Endothelial cell of umbilical vein (primary cell): ENCODE results near the gene AKT3. TPM values are rescaled to one million over a fixed set of nuclear protein-coding genes. Genes with fewer than 3 reads are reported as not detected.

Experiments used
- BruUV-seq: library from RNA; stranded (reverse); fragments of 400-500 nt; replicated peaks from 2 replicates; lab custom pipeline; 2021; lab: Mats Ljungman, UMichigan
- CTCF ChIA-PET: fragments of 300-600, 350-600 bp; sonication (Branson Sonifier 250); formaldehyde crosslinking; loops from one replicate; lab custom pipeline; 2021; ENCODE audit warnings: antibody characterized with exemption, inconsistent platforms; lab: Charles Lee
- POLR2A ChIA-PET: fragments of 300-600, 350-600 bp; sonication (Branson Sonifier 250); formaldehyde crosslinking; loops from one replicate; lab custom pipeline; 2021; ENCODE audit warnings: antibody characterized with exemption, inconsistent platforms; lab: Charles Lee
- DNase-seq: peaks from one replicate; pipeline ENCODE4 v3.0.0-alpha.2; 2011; ENCODE audit warnings: low read depth, low spot score
- FAIRE-seq: peaks from 2 replicates; lab custom pipeline; 2011; peaks lifted over from hg19 to GRCh38; lab: Jason Lieb, UNC
- H2AFZ ChIP-seq: 2 replicates; pipeline ENCODE4 v1.6.0; 2012; ENCODE audit warnings: low read depth, low read length, control low read depth, inconsistent platforms
- H3K27ac ChIP-seq: 2 replicates; pipeline ENCODE4 v1.5.1; 2011; ENCODE audit warnings: low read depth, mild to moderate bottlenecking, control low read depth, low read length, moderate library complexity; ENCODE audit not compliant: insufficient read depth
- H3K27me3 ChIP-seq, 2 experiments: 2 replicates each; pipeline versions ENCODE4 v1.6.0 to v1.6.1; 2011; ENCODE audit warnings: low read length in 2 of 2, mixed read lengths in 1 of 2; ENCODE audit not compliant: control insufficient read depth in 2 of 2, insufficient read depth in 2 of 2
- H3K36me3 ChIP-seq, 2 experiments: 2 replicates in 1 of 2; 3 replicates in 1 of 2; pipeline ENCODE4 v1.5.1; 2011; ENCODE audit warnings: low read length in 2 of 2, mild to moderate bottlenecking in 1 of 2, moderate library complexity in 1 of 2; ENCODE audit not compliant: control insufficient read depth in 2 of 2, insufficient read depth in 2 of 2; ENCODE audit errors: extremely low read depth in 1 of 2
- H3K4me1 ChIP-seq: 3 replicates; pipeline ENCODE4 v1.5.1; 2011; ENCODE audit warnings: mild to moderate bottlenecking, low read length; ENCODE audit not compliant: control insufficient read depth, insufficient read depth; ENCODE audit errors: extremely low read depth
- H3K4me2 ChIP-seq: 2 replicates; pipeline ENCODE4 v1.6.1; 2011; ENCODE audit warnings: low read length, control low read depth, mixed read lengths; ENCODE audit not compliant: insufficient read depth
- H3K4me3 ChIP-seq, 3 experiments: fragments of 200-600 bp in 1 of 3; sonication (generic), shearing (Covaris generic) in 1 of 3; replicated peaks in 1 of 3; 2 replicates each; pipeline ENCODE4 v1.5.1; 2011 to 2016; ENCODE audit warnings: control low read depth in 3 of 3, low read length in 3 of 3, mild to moderate bottlenecking in 2 of 3, inconsistent platforms in 1 of 3, low read depth in 1 of 3, moderate library complexity in 1 of 3; ENCODE audit not compliant: insufficient read depth in 1 of 3
- H3K79me2 ChIP-seq: 2 replicates; pipeline ENCODE4 v1.6.0; 2012; ENCODE audit warnings: low read length, inconsistent platforms; ENCODE audit not compliant: control insufficient read depth, insufficient read depth
- H3K9ac ChIP-seq: replicated peaks from 2 replicates; pipeline ENCODE3; 2011; ENCODE audit warnings: low read length, control low read depth; ENCODE audit not compliant: insufficient read depth; ENCODE audit errors: extremely low read depth
- H3K9me1 ChIP-seq: replicated peaks from 3 replicates; pipeline ENCODE4 v1.6.0; 2011; ENCODE audit warnings: mild to moderate bottlenecking, low read length; ENCODE audit not compliant: control insufficient read depth, insufficient read depth; ENCODE audit errors: extremely low read depth
- H3K9me3 ChIP-seq: replicated peaks from 2 replicates; pipeline ENCODE4 v1.5.1; 2012; ENCODE audit warnings: low read length, inconsistent platforms; ENCODE audit not compliant: control insufficient read depth, insufficient read depth
- H4K20me1 ChIP-seq: replicated peaks from 2 replicates; pipeline ENCODE3; 2011; ENCODE audit warnings: mild to moderate bottlenecking, low read length; ENCODE audit not compliant: control insufficient read depth, insufficient read depth; ENCODE audit errors: extremely low read depth
- EZH2 ChIP-seq: IDR thresholded peaks from 2 replicates; pipeline ENCODE4 v1.6.1; 2012; ENCODE audit warnings: borderline replicate concordance, low read depth, mild to moderate bottlenecking, moderate library complexity, low read length, inconsistent platforms; ENCODE audit not compliant: severe bottlenecking
- GATA2 ChIP-seq: IDR thresholded peaks from 2 replicates; pipeline ENCODE4 v1.7.0; 2011; ENCODE audit warnings: low read depth, mild to moderate bottlenecking, moderate library complexity, mixed read lengths, low read length; ENCODE audit not compliant: insufficient read length, insufficient read depth
- POLR2A ChIP-seq: IDR thresholded peaks from 2 replicates; pipeline ENCODE4 v1.6.1; 2012; ENCODE audit warnings: low read depth, mild to moderate bottlenecking, control low read depth, low read length
- POLR2AphosphoS5 ChIP-seq: IDR thresholded peaks from 2 replicates; pipeline ENCODE4 v1.6.1; 2012; ENCODE audit warnings: low read depth, mild to moderate bottlenecking, control low read depth, low read length, moderate library complexity; ENCODE audit not compliant: insufficient read depth
- dilution Hi-C: fragments of 300-500 bp; cut with MboI; formaldehyde crosslinking; loops from one replicate; pipeline ENCODE4 v1.15.0; 2019; ENCODE audit warnings: low sequenced_read_pairs; ENCODE audit not compliant: extremely low pct_ligation_motif_present
- intact Hi-C: fragments of 100-400 bp; cut with micrococcal nuclease; formaldehyde crosslinking; loops from one replicate; pipeline ENCODE4 v1.10.0; 2022
- polyA plus RNA-seq, 4 experiments: library from polyadenylated mRNA; depleted of rRNA in 3 of 4; stranded (reverse) in 3 of 4; unstranded in 1 of 4; fragments of >200 nt; gene quantifications; 2 replicates each; pipeline versions ENCODE4 v1.2.1 to v1.2.3, GENCODE V29; 2011 to 2012; ENCODE audit warnings: missing spikeins in 1 of 4
- total RNA-seq: library from RNA; stranded (reverse); gene quantifications from 2 replicates; pipeline ENCODE4 v1.2.3, GENCODE V29; 2021
- TF ChIP-seq, protein P1 (sequence below), 2 donors: IDR thresholded peaks; 1 replicate in 1 of 2; 2 replicates in 1 of 2; pipeline ENCODE4 v1.5.1; 2011; ENCODE audit warnings: low read length in 2 of 2, mild to moderate bottlenecking in 2 of 2, moderate library complexity in 2 of 2, control low read depth in 1 of 2, inconsistent platforms in 1 of 2, low read depth in 1 of 2; ENCODE audit not compliant: insufficient read depth in 1 of 2; ENCODE audit errors: extremely low read depth in 1 of 2

Gene AKT3
- total and polyA plus RNA-seq, 2 donors (not counting 3 experiments of a cell fraction or from before 2014, with no cell fraction given) = 20.6 to 97.1 TPM

DNA sequence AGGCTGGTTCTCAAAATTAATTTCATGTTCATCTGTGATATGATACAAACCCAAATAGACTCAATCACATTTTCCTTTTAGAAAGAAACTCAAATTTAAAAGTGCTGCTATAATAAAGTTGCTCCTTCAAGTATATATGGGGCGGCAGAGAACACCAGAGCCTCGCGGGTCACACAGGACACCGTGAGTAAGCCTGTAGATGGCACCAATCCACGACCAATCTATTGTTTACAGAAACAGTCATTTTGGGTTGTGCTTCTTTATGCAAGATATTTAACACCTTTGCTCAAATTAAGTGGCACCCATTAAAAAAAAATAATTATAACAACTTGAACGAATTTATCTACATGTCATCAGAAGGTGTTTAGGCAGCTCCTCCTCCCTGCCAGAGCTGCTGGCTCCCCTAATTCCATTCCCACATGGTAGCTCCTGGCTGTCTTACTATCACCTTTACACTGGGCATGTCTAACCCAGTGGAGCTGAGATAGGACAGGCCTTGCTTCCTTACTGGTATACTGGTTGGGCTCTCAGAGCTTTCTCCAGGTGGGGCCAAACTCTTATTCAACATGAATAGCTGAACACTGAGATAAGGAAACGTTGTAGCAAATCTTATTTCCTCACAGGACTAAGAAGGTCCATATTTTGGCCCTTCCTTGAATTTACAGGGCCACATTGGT lies 307.2 kb downstream of the AKT3 start:
- dilution Hi-C loops = no loop called here

DNA sequence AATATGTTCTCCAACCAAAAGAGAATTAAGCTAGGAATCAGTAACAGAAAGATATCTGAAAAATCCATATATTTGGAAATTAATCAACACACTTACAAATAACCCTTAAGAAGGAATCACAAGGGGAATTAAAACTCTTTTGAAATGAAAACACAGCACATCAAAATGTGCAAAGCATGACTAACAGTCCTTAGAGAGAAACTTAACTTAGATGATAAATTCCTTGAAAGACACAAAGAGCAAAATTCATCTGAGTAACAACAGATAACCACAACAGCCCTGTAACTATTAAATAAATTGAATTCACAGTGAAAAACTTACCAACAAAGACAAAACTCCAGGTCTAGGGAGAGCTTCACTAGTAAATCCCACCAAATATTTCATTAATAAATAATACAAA lies 310.4 kb downstream of the AKT3 start:
- Histone ChIP-seq H3K79me2 (no peaks in the 10 kb centered on the region), H3K9me1 (no peaks in the 10 kb centered on the region), H3K4me2 (no peak overlapping the region), H4K20me1 (no peaks in the 10 kb centered on the region), H2AFZ (no peak overlapping the region), H3K4me3 (no peak overlapping the region), H3K27ac (no peak overlapping the region), H3K27me3 (no peaks in the 10 kb centered on the region), H3K9me3 (no peaks in the 10 kb centered on the region), H3K4me1 (no peaks in the 10 kb centered on the region), H3K9ac (no peak overlapping the region), H3K36me3 (peaks cover 0 to 3% of the 10 kb centered on the region in 2 experiments)
- CTCF ChIA-PET = no interaction called here
- dilution Hi-C loops = no loop called here
- TF ChIP-seq EZH2 = no peak
- TF ChIP-seq, protein P1, sequence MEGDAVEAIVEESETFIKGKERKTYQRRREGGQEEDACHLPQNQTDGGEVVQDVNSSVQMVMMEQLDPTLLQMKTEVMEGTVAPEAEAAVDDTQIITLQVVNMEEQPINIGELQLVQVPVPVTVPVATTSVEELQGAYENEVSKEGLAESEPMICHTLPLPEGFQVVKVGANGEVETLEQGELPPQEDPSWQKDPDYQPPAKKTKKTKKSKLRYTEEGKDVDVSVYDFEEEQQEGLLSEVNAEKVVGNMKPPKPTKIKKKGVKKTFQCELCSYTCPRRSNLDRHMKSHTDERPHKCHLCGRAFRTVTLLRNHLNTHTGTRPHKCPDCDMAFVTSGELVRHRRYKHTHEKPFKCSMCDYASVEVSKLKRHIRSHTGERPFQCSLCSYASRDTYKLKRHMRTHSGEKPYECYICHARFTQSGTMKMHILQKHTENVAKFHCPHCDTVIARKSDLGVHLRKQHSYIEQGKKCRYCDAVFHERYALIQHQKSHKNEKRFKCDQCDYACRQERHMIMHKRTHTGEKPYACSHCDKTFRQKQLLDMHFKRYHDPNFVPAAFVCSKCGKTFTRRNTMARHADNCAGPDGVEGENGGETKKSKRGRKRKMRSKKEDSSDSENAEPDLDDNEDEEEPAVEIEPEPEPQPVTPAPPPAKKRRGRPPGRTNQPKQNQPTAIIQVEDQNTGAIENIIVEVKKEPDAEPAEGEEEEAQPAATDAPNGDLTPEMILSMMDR (IDR thresholded peaks at IDR 0.05; ENCODE audit: extremely low read depth in 1 of 2, insufficient read depth in 1 of 2, low read depth in 1 of 2, low read length in 2 of 2) = no peak
- TF ChIP-seq GATA2 = no peak
- TF ChIP-seq POLR2AphosphoS5 = no peak
- TF ChIP-seq POLR2A = no peak
- intact Hi-C loops = no loop called here
- DNase-seq (no peak), FAIRE-seq (no peak)
- POLR2A ChIA-PET = no interaction called here
- no TSS peak for BruUV-seq

More for the DNA sequence above, 307.2 kb downstream of the AKT3 start:
- Histone ChIP-seq H3K4me1 (no peaks in the 10 kb centered on the region), H2AFZ (no peak overlapping the region), H3K9me1 (no peaks in the 10 kb centered on the region), H3K4me3 (no peak overlapping the region), H3K27ac (no peak overlapping the region), H4K20me1 (no peaks in the 10 kb centered on the region), H3K9me3 (no peaks in the 10 kb centered on the region), H3K4me2 (no peak overlapping the region), H3K9ac (no peak overlapping the region), H3K79me2 (no peaks in the 10 kb centered on the region), H3K36me3 (peaks cover 0 to 3% of the 10 kb centered on the region in 2 experiments), H3K27me3 (no peaks in the 10 kb centered on the region)
- ChIA-PET POLR2A (no interaction called here), CTCF (interaction anchor here (1.0 kb wide), 1 partner anchor 206 kb away, joined by 3 read pairs; no protein-coding TSS in a partner anchor)
- intact Hi-C loops = no loop called here
- no peak for DNase-seq
- no TSS peak for BruUV-seq
- no peak for FAIRE-seq
- no peak for TF ChIP-seq EZH2
- no peak for TF ChIP-seq POLR2AphosphoS5
- TF ChIP-seq, protein P1 (IDR thresholded peaks at IDR 0.05; ENCODE audit: extremely low read depth in 1 of 2, insufficient read depth in 1 of 2, low read depth in 1 of 2, low read length in 2 of 2) = no peak
